Esophagus muscularis mucosa (tissue), 4 donors: ENCODE data around the gene OLFM2.

Experiments
- EP300 ChIP-seq: sonication (generic); formaldehyde crosslinking; IDR thresholded peaks from one replicate; pipeline ENCODE4 v1.6.1; 2017; ENCODE audit warnings: antibody characterized with exemption
- POLR2A ChIP-seq: fragments of 450-650 bp; IDR thresholded peaks from one replicate; pipeline ENCODE4 v1.6.1; 2017; ENCODE audit warnings: antibody characterized with exemption, moderate library complexity, mild to moderate bottlenecking, low read depth
- POLR2AphosphoS5 ChIP-seq, 2 donors: sonication (generic); formaldehyde crosslinking; IDR thresholded peaks; one replicate each; pipeline ENCODE4 v1.6.1; 2017; ENCODE audit warnings: antibody characterized with exemption in 2 of 2
- TF ChIP-seq, protein P1 (sequence below), 3 experiments: fragments of 200-600 bp in 2 of 3; fragments of 450-650 bp in 1 of 3; sonication (generic) in 2 of 3; IDR thresholded peaks; one replicate each; pipeline ENCODE4 v1.5.1; 2017 to 2019; ENCODE audit warnings: antibody characterized with exemption in 3 of 3, mild to moderate bottlenecking in 2 of 3, moderate library complexity in 1 of 3

- TF ChIP-seq POLR2A, result no peak
- no peak for TF ChIP-seq POLR2AphosphoS5 (IDR thresholded peaks at IDR 0.05)
- TF ChIP-seq, protein P1, sequence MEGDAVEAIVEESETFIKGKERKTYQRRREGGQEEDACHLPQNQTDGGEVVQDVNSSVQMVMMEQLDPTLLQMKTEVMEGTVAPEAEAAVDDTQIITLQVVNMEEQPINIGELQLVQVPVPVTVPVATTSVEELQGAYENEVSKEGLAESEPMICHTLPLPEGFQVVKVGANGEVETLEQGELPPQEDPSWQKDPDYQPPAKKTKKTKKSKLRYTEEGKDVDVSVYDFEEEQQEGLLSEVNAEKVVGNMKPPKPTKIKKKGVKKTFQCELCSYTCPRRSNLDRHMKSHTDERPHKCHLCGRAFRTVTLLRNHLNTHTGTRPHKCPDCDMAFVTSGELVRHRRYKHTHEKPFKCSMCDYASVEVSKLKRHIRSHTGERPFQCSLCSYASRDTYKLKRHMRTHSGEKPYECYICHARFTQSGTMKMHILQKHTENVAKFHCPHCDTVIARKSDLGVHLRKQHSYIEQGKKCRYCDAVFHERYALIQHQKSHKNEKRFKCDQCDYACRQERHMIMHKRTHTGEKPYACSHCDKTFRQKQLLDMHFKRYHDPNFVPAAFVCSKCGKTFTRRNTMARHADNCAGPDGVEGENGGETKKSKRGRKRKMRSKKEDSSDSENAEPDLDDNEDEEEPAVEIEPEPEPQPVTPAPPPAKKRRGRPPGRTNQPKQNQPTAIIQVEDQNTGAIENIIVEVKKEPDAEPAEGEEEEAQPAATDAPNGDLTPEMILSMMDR (IDR thresholded peaks at IDR 0.05), result no peak
- TF ChIP-seq EP300, result no peak
Measured at GRCh38 chr19:9958379-9958821, 22.1 kb upstream of the OLFM2 start.
